GM21390 (cell line): ENCODE results near the gene TUBGCP2.

Experiments
- ATAC-seq: cut with Tn5 transposase; IDR thresholded peaks from one replicate; pipeline ENCODE4 v1.9.1; 2021; ENCODE audit not compliant: unreplicated experiment

TUBGCP2 gene

GRCh38 chr10:133306941-133307379, 1.7 kb downstream of the TUBGCP2 start:
- ATAC-seq: no peak

- no peak for ATAC-seq
Measured at GRCh38 chr10:133306097-133306476, 2.6 kb downstream of the TUBGCP2 start.

- no peak for ATAC-seq
Measured at GRCh38 chr10:133303206-133303605, 5.5 kb downstream of the TUBGCP2 start.

- ATAC-seq: no peak
Measured at GRCh38 chr10:133302230-133302629, 6.4 kb downstream of the TUBGCP2 start.

- no peak for ATAC-seq
Measured at GRCh38 chr10:133299738-133300137, 8.9 kb downstream of the TUBGCP2 start.

GRCh38 chr10:133299224-133299623, 9.4 kb downstream of the TUBGCP2 start:
- no peak for ATAC-seq

- ATAC-seq: no peak
Measured at GRCh38 chr10:133298466-133298865, 10.2 kb downstream of the TUBGCP2 start.

- no peak for ATAC-seq
Measured at GRCh38 chr10:133297504-133297903, 11.2 kb downstream of the TUBGCP2 start.

- ATAC-seq: no peak
Measured at GRCh38 chr10:133295426-133296320, 13.0 kb downstream of the TUBGCP2 start.

GRCh38 chr10:133294189-133294588, 14.5 kb downstream of the TUBGCP2 start:
- ATAC-seq: no peak

- no peak for ATAC-seq
Measured at GRCh38 chr10:133293810-133294119, 14.9 kb downstream of the TUBGCP2 start.

GRCh38 chr10:133292919-133293809, 15.5 kb downstream of the TUBGCP2 start:
- no peak for ATAC-seq

- ATAC-seq: no peak
Measured at GRCh38 chr10:133289761-133290160, 18.9 kb downstream of the TUBGCP2 start.

GRCh38 chr10:133287832-133288500, 20.7 kb downstream of the TUBGCP2 start:
- no peak for ATAC-seq

GRCh38 chr10:133286366-133286765, 22.3 kb downstream of the TUBGCP2 start:
- no peak for ATAC-seq

GRCh38 chr10:133285217-133285616, 23.5 kb downstream of the TUBGCP2 start:
- ATAC-seq: no peak

GRCh38 chr10:133283931-133284330, 24.7 kb downstream of the TUBGCP2 start:
- ATAC-seq: no peak

GRCh38 chr10:133282846-133283390, 25.8 kb downstream of the TUBGCP2 start:
- ATAC-seq: no peak

GRCh38 chr10:133281628-133282372, 26.9 kb downstream of the TUBGCP2 start:
- ATAC-seq: no peak

- ATAC-seq: no peak
Measured at GRCh38 chr10:133281084-133281483, 27.6 kb downstream of the TUBGCP2 start.
